Measurements from ENCODE around the gene TFF1. TPM values are rescaled to one million over a fixed set of nuclear protein-coding genes. Genes with fewer than 3 reads are reported as not detected.

The TFF1 gene
- total RNA-seq, 1 donor from 2014 or later, result not detected

- no peak for DNase-seq (ENCODE audit: low spot score)
Measured at GRCh38 chr21:42362700-42363099, 3.6 kb downstream of the TFF1 start.

GRCh38 chr21:42362198-42362597, 4.1 kb downstream of the TFF1 start:
- no peak for DNase-seq (ENCODE audit: low spot score)

GRCh38 chr21:42361286-42361685, 5.0 kb downstream of the TFF1 start:
- no peak for DNase-seq (ENCODE audit: low spot score)

GRCh38 chr21:42360317-42360716, 6.0 kb downstream of the TFF1 start:
- no peak for DNase-seq (ENCODE audit: low spot score)

- DNase-seq (ENCODE audit: low spot score), result no peak
Measured at GRCh38 chr21:42358937-42359336, 7.4 kb downstream of the TFF1 start.

- DNase-seq (ENCODE audit: low spot score), result no peak
Measured at GRCh38 chr21:42358261-42358660, 8.1 kb downstream of the TFF1 start.

- no peak for DNase-seq (ENCODE audit: low spot score)
Measured at GRCh38 chr21:42357307-42357706, 9.0 kb downstream of the TFF1 start.

- DNase-seq (ENCODE audit: low spot score), result no peak
Measured at GRCh38 chr21:42356650-42357049, 9.7 kb downstream of the TFF1 start.

- no peak for DNase-seq (ENCODE audit: low spot score)
Measured at GRCh38 chr21:42356046-42356445, 10.3 kb downstream of the TFF1 start.

GRCh38 chr21:42353623-42354022, 12.7 kb downstream of the TFF1 start:
- no peak for DNase-seq (ENCODE audit: low spot score)

- DNase-seq (ENCODE audit: low spot score), result no peak
Measured at GRCh38 chr21:42352441-42353095, 13.8 kb downstream of the TFF1 start.

GRCh38 chr21:42351626-42352440, 14.5 kb downstream of the TFF1 start:
- no peak for DNase-seq (ENCODE audit: low spot score)

- DNase-seq (ENCODE audit: low spot score), result no peak
Measured at GRCh38 chr21:42350927-42351426, 15.4 kb downstream of the TFF1 start, which contains the start of gene TFF2. TSS of gene TFF2 (minus strand) at chr21:42350994. CDS start at chr21:42350957, 37 bp downstream.

GRCh38 chr21:42350318-42350910, 15.9 kb downstream of the TFF1 start:
- DNase-seq (ENCODE audit: low spot score), result no peak

GRCh38 chr21:42349420-42350317, 16.7 kb downstream of the TFF1 start:
- no peak for DNase-seq (ENCODE audit: low spot score)

GRCh38 chr21:42348762-42349161, 17.6 kb downstream of the TFF1 start:
- no peak for DNase-seq (ENCODE audit: low spot score)

GRCh38 chr21:42347601-42348327, 18.6 kb downstream of the TFF1 start:
- DNase-seq (ENCODE audit: low spot score), result no peak

- no peak for DNase-seq (ENCODE audit: low spot score)
Measured at GRCh38 chr21:42346866-42347600, 19.3 kb downstream of the TFF1 start.

GRCh38 chr21:42346441-42346840, 19.9 kb downstream of the TFF1 start:
- no peak for DNase-seq (ENCODE audit: low spot score)

- no peak for DNase-seq (ENCODE audit: low spot score)
Measured at GRCh38 chr21:42344631-42345030, 21.7 kb downstream of the TFF1 start.

All from umbilical cord (tissue), 2 donors.